GM21576 (cell line): ENCODE data around the gene RSF1.

Experiments
- ATAC-seq: cut with Tn5 transposase; IDR thresholded peaks from one replicate; pipeline ENCODE4 v1.9.1; 2021; ENCODE audit warnings: mild to moderate bottlenecking, moderate library complexity; ENCODE audit not compliant: unreplicated experiment

RSF1 gene

GRCh38 chr11:77698896-77699295 is 121.6 kb downstream of the RSF1 start:
- ATAC-seq: no peak

DNA sequence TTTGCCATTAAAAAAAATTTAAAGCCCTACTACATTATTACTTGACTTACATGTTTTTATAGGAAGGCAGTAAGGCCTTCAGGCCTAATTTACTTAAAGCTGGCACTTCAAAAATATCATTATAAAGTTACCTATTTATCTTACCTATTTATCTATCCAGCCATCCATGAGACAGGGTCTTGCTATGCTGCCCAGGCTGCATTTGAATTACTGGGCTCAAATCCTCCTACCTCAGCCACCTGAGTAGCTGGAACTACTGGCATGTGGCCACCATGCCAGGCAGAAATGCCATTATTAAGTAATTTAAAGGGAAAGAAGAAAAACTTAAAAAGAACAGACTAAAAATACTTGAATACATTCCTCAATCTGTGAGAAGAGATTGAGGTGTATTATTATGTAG is 122.7 kb downstream of the RSF1 start:
- ATAC-seq: no peak

- no peak for ATAC-seq
Observed at GRCh38 chr11:77695417-77695816, 125.1 kb downstream of the RSF1 start.

- ATAC-seq: no peak
Observed at GRCh38 chr11:77690649-77691048, 129.9 kb downstream of the RSF1 start.

DNA sequence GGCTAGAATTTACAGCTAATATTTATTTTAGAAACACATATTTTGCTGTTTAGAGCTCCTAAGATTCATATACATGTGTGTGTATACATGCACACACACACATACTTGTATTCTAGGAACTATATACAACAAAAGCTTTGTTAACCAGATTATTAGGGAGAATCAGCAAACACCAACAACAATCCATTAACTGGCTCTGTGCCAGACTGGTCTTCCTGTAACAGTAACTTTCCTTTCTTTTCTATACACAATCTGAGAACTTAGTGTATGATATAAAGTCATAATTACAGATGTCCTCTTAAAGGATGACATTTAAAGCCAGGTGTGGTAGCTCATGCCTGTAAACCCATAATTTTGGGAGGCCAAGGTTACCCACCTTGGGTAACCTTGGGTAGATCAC is 133.4 kb downstream of the RSF1 start:
- ATAC-seq: no peak

- ATAC-seq: no peak
Observed at GRCh38 chr11:77677138-77677537, 143.4 kb downstream of the RSF1 start.

DNA sequence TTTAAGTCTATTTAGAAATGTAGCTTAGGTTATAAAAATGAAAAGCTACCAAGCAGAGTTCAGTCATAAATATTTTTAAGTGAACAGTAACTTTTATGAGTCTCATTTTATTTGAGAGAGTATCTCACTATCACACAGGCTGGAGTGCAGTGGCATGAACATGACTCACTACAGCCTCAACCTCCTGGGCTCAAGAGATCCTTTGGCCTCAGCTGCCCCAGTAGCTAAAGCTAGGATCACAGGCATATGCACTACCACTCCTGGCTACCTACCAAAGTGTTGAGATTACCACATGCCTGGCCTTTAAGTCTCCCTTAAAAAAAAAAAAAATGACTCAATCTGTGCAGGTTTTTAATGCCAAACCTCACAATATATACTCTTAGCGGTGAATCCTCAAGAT is 148.3 kb downstream of the RSF1 start:
- no peak for ATAC-seq

DNA sequence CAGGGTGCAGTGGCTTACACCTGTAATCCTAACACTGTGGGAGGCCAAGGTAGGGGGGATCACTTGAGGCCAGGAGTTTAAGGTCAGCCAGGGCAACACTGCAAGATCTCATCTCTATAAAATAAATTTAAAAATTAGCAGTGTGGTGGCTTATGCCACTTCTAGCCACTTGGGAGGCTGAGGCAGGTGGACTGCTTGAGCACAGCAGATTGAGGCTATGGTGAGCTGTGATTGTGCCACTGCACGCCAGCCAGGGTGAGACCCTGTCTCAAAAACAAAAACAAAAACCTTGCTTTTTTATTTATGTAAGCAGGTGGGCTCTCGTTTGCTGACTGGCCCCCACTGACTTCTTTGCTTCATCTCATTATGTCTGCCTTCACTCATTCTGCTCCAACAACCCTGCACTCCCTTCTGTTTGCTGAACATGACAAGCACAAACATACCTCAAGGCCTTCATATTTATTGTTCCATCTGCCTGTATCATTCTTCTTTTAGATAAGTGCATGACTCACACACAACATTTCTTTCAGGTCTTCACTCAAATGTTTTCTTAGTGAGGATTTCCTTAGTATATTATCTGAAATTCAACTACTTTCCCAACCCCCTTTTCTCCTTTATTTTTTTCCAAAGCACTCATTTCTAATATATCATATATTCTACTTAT is 150.5 kb downstream of the RSF1 start:
- ATAC-seq: no peak

DNA sequence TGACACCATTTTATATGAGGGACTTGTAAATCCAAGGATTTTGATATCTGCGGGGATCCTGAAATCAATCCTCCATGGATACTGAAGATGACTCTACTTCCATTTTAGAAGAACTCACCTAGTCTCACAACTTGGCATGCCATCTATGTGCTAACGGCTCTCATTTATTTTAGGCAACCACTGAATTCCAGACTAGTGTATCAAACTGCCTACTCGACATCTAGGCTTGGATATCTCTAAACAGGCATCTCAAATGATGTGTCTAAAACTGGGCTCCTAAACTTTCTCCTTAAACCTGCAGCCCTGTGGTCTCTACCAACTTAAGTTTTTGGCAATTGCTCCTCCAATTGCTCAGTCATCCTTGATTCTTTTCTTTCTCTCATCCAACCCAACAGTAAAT is 151.8 kb downstream of the RSF1 start:
- no peak for ATAC-seq

DNA sequence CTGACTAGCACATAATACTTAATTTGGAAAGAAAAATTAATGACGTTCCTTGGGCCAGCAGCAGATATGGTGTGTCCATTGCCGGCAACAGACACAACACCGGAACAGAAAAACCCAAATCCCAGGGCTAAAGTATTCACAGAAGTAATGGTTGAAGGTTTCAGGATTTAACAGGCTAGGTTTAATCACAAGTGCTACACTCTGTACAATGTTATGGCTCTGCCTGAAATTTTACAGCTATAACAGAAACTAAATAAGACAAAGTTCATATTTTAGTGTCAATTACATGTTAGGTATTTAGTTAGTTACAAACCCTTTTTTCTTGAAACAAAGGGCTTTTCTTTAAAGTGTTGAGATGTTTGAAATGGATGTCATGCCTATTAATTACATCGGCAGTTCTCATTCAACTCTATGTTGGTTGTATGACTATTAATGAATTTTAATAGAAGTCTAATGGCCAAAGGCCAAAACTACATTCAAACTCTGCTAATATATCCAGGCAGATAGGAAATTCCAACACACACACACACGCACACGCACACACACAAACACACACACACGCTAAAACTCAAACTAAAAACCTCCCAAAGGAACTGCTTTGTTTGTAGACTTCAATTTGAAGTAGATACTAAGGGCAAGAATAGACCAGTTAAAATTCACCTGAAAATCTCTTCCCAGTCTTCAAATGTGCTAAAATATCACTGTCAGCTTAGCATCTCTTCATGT is 155.1 kb downstream of the RSF1 start:
- ATAC-seq: no peak

DNA sequence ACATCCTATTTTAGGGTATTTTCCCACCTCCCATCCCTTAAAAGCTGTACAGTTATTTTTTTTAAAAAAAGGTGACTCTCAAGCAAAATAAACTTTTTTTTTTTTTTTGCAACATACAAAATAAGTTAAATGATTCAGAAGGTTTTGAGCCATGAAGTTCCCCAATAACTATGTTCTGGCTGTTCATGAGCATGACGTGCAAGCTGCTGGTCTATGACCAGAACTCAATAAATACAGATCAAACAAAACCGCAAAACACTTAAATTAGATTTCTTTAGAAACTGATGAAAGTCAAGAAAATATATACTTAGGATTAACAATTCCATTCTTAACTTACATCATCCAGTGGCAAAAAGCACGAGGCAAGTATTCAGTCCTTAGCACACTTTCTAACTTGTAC is 158.9 kb downstream of the RSF1 start:
- ATAC-seq: no peak

GRCh38 chr11:77660947-77661346 is 159.6 kb downstream of the RSF1 start:
- no peak for ATAC-seq

DNA sequence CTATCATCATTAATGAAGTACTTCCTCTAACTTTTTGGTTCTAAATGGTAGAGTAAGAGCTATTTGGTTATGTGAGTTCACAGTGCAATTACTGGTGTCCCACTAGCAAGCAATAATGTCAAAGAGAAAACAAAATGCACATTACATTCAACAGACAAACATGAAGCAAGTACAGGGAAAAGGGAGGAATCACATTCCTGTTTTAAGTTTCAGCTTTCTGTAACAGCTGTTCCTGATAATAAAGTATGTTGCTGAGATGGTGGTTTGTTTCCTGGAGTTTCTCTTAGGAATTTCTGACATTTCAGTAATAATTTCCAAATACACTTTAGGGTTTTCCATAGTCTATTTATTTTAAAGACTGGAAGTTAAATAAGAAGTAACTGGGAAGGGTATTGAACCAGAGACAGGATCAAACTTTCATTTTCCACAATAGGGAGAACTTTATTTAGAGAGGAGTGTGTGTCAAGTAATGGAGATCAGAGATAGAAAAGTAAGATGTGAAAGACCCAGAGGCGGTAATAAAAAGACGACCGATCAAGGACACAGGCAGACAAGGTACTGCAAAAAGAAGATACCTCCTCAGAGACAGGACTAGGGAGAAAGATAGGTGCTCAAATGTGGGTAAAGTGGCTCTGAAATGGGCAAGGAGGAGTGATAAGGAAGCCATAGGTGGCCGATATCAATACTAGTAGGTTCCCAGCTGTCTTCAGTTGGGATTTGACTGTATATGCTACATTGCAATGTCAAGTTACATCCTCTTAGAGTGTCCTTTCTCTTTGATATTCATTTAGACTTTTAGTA is 162.1 kb downstream of the RSF1 start:
- no peak for ATAC-seq

DNA sequence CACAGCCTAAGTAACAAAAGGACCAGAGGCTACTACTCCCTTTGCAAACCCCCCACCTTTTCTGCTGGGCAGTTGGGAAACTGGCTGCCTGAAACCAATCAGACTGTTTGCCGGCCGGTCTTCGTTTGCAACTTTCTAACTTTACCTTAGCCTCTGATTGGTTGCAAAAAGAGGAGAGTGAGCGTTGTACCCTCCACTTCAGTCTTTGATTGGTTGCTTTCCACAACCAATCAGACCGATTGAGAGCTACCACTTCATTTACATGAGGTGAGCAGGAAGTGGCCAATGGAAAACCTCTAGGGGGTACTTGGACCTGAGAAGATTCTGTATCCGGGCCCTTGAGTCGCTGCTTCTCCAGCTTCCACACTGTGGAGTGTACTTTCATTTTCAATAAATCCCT is 164.2 kb downstream of the RSF1 start:
- no peak for ATAC-seq

DNA sequence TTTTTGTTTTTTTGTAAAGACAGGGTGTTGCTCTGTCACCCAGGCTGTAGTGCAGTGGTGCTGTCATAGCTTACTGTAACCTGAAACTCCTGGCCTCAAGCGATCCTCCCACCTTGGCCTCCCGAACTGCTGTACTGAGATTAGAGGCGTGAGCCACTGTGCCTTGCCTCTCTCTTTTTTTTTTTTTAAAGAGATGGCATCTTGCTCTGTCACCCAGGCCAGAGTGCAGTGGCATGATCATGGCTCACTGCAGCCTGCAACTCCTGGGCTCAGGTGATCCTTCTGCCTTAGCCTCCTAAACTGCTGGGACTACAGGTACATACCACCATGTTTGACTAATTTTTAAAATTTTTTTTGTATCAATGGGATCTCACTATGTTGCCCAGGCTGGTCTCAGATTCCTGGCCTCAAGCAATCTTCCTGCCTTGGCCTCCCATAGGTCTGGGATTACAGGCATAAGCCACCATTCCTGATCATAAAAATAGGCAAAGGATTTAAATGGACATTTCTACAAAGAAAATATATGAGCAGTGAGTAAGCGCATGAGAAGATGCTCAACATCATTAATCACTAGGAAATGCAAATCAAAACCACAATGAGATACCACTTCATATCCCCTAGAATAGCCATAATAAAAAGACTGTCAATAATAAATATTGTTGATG is 165.6 kb downstream of the RSF1 start:
- no peak for ATAC-seq

- no peak for ATAC-seq
Observed at GRCh38 chr11:77650123-77650522, 170.4 kb downstream of the RSF1 start.

DNA sequence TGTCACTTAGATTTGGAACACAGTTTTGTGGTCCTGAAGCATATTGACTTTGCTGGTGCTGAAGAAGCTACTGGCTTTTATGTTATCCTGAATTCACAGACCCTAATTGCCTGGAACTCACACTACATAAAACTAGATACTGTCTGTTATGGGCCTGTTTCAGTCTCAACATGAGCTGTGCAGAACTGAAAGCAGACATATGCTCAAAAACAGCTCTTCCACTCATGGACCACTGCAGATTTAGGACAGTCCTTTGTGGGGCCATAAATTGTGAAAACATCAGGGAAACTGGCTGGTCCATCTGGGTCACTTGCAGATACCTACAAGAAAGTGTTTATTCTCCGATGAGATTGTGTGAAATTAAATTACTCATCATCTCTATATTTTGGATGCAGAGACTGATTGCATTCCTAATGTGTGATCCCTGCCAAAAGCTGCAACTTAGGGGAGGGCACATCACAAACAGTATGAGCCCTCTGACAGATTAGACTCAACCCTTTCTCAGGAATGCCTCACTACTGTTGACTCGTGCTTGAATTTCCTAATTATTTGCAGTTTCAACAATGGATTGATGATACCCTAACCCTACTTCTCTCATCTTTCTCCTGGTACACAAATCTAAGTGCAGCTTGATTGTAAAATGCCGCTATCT is 172.7 kb downstream of the RSF1 start:
- no peak for ATAC-seq

DNA sequence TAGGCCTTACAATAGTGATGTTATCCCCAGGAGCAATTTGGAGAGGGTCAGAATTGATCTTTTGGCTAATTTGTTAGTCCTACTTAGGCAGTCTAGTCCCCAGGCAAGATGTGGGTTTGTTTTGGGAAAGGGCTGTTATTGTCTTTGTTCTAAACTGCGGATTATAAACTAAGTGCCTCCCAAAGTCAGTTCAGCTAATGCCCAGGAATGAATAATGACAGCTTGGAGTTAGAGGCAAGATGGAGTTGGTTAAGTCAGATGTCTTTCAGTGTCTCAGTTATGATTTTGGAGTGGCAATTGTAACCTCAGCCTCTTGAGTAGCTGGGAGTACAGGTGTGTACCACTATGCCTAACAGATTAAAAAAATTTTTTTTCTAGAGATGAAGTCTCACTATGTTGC is 175.6 kb downstream of the RSF1 start:
- no peak for ATAC-seq

DNA sequence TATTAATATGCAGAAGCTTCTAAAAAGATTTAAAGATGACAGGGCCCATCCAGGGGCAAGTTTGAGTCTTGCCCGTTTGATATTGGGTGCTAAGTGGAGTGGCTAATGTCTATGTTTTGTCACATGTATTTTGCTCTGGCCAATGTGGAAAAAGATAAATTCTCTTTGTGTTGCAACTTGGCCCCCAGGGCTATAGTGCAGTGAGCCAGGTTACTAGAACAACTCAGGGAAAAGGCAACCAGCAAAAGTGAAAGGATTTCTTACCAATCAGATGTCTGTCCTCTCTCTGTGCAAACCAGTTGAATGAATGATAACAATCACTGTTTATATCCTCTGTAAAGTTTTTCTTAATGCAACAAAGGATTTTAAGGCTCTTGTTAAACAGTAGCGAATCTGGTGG is 178.3 kb downstream of the RSF1 start:
- no peak for ATAC-seq

- peak; percentile 96 for ATAC-seq
Observed at GRCh38 chr11:77637345-77638165, 183.0 kb downstream of the RSF1 start, which contains the start of gene CLNS1A. Gene CLNS1A, minus strand, starts transcription at chr11:77637794. Its CDS starts 80 bp downstream, at chr11:77637714.
